Measurements from ENCODE around the gene CKLF.
A peak's percentile ranks its signal among the peaks of the same experiment; 100 is the strongest.

The CKLF gene

GRCh38 chr16:66519482-66520373 is 32.6 kb upstream of the CKLF start:
- no peak for DNase-seq

- no peak for DNase-seq
Observed at GRCh38 chr16:66520406-66521170, 31.8 kb upstream of the CKLF start.

GRCh38 chr16:66521252-66521713 is 31.1 kb upstream of the CKLF start:
- no peak for DNase-seq

- no peak for DNase-seq
Observed at GRCh38 chr16:66521951-66522771, 30.2 kb upstream of the CKLF start.

- DNase-seq = no peak
Observed at GRCh38 chr16:66522816-66523590, 29.4 kb upstream of the CKLF start.

GRCh38 chr16:66523861-66524354 is 28.5 kb upstream of the CKLF start:
- no peak for DNase-seq

- no peak for DNase-seq
Observed at GRCh38 chr16:66524601-66525164, 27.7 kb upstream of the CKLF start.

- DNase-seq = no peak
Observed at GRCh38 chr16:66525396-66526180, 26.8 kb upstream of the CKLF start.

GRCh38 chr16:66528294-66528693 is 24.1 kb upstream of the CKLF start:
- DNase-seq = no peak

GRCh38 chr16:66529475-66529874 is 22.9 kb upstream of the CKLF start:
- no peak for DNase-seq

- DNase-seq = no peak
Observed at GRCh38 chr16:66534376-66534799, 18.0 kb upstream of the CKLF start.

GRCh38 chr16:66536525-66536924 is 15.9 kb upstream of the CKLF start:
- no peak for DNase-seq

GRCh38 chr16:66537236-66537635 is 15.1 kb upstream of the CKLF start:
- DNase-seq = no peak

- DNase-seq = no peak
Observed at GRCh38 chr16:66538910-66539309, 13.5 kb upstream of the CKLF start.

- DNase-seq = peak; percentile 41
Observed at GRCh38 chr16:66539623-66540469, 12.5 kb upstream of the CKLF start.

GRCh38 chr16:66541388-66542355 is 10.7 kb upstream of the CKLF start:
- no peak for DNase-seq

GRCh38 chr16:66542396-66542795 is 10.0 kb upstream of the CKLF start:
- DNase-seq = no peak

- no peak for DNase-seq
Observed at GRCh38 chr16:66543541-66543940, 8.8 kb upstream of the CKLF start.

Measured in DMS79 (cell line).